HG02981 (cell line): ENCODE data around the gene LEF1.

Source experiments
- ATAC-seq: cut with Tn5 transposase; IDR thresholded peaks from one replicate; pipeline ENCODE4 v1.9.1; 2021; ENCODE audit warnings: mild to moderate bottlenecking, moderate library complexity; ENCODE audit not compliant: unreplicated experiment

Gene LEF1

GRCh38 chr4:108180513-108180912 is 11.8 kb upstream of the LEF1 start:
- no peak for ATAC-seq

DNA sequence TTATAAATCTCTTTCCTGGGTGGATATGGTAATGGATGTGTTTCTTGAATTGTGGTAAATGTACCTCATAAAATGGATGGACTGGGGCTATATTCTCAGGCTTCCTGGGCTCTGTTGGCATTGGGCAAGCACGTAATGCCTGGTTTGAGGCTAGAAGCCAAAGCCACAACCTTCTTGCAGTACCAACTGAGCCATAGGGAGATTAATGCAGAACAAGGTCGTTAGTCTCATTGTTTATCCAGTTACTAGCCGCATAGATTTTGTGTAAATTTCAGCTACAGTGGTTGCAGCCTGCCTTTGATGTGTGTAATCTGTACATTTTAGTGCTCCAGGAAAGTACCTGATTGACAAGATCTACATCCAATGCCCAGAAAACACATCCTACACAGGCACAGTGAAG is 7.2 kb upstream of the LEF1 start:
- ATAC-seq = no peak

- no peak for ATAC-seq
Measured at GRCh38 chr4:108174856-108175255, 6.1 kb upstream of the LEF1 start.

GRCh38 chr4:108173599-108174057 is 4.9 kb upstream of the LEF1 start:
- no peak for ATAC-seq

- peak; percentile 37 for ATAC-seq
Measured at GRCh38 chr4:108172753-108173598, 4.2 kb upstream of the LEF1 start.

GRCh38 chr4:108172231-108172752 is 3.6 kb upstream of the LEF1 start:
- peak; percentile 28 for ATAC-seq

GRCh38 chr4:108171339-108172230 is 2.9 kb upstream of the LEF1 start:
- ATAC-seq = no peak

DNA sequence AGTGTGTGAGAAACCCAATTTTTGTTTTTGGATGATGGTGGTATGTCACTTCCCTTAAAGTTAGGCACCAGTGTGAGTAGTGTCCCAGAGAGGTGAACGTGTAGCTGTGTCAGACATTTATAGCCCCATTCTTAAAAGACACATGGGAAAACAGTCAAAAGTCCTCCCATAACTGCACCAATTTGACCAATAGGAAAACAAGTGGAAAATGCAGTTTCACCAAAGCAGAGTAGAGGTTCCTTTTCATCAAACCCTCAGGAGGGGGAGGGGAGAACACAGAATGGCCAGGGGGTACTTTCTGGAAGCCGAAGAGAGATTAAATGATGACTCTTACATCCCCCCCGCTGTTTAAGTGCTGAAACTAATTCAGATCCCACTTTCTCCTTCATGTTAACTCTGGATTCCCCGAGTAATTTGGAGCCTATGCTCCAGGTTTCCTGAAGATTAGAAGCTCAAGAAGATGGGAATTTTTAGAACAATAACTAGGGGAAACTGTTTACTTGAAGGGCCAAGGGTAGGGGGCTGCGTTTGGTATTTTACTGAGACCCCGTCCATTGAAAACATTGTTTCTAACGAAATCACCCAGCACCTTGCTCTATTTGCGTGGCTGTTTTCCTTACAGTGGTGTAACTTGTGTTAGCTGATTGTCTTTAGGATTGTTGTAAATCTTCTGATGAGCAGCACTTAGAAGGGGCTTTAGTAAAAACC is 2.1 kb upstream of the LEF1 start:
- ATAC-seq = no peak

GRCh38 chr4:108169664-108170063 is 932 bp upstream of the LEF1 start:
- ATAC-seq = no peak

DNA sequence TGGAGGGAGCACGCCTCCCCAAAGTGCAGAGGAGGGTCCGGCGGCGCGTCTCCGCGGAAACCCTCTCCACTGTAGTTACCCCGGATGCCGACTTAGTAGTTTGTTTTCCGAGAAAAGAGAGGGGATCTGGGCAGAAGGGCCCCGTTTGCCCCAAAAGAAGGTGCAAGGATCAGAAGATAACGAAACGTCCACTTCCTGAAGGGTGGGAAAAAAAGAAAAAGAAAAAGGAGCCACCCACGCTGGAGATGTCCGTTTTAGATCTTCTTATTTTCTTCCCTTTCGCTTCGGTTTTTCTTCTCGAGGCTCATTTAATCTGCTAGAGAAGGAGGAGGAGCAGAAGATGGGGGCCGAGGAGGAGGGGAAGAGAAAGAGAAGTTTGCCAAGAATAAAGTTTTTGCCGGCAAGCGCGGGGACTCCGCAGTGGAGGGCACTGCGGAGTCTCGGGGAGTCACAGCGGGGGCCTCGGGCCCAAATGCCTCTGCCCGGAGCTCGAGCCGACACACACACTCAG is 517 bp downstream of the LEF1 start:
- peak; percentile 13 for ATAC-seq

GRCh38 chr4:108166441-108167315 is 2.1 kb downstream of the LEF1 start:
- ATAC-seq = no peak

DNA sequence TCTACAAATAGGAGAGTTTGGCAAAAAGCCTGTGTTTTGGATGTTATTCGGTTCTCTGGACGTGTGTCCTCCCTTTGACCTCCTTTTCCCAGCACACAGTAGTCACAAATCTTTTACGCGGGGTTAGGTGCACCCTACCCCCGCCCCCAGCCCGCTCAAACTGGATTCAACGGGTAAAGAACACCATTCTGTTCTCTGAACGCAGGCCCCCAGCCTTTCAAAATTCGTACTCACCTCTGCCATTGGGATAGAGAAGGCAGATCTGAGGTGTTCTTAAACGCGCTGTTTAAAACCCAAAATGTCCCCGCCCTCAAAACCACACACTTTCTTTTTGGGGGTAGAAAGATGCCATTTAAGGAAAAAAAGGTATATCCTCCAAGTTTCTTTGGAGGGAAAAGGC is 2.7 kb downstream of the LEF1 start:
- no peak for ATAC-seq

- no peak for ATAC-seq
Measured at GRCh38 chr4:108165586-108165985, 3.1 kb downstream of the LEF1 start.

GRCh38 chr4:108163351-108163750 is 5.4 kb downstream of the LEF1 start:
- no peak for ATAC-seq

DNA sequence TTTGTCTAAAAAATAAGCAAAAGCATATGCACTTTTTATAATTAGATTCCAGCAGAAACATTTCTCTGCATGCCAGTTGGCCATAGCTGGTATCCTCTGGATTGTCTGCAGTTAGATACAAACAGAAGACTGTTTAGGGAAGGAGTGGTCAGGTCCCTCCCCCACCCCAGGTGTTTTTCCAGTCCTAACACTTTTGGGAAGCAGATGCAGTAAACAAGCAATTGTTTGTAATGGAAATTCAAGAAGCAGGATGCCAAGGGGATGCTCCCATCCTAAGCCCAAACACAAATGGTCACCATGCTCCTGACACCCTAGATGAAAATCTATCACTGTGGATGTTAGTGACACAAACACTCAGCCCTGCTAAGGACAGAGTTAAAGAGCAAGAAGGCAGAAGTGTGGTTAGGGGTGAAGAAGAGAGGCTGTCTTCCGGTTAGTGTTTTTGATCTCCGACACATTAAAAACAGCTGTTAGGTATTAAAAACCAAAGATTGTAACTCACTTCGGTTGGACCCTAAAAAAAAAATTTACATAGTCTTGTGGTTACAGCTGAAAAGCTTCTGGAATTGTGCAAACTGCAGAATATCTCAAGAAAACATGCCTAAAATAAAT is 7.9 kb downstream of the LEF1 start:
- no peak for ATAC-seq

GRCh38 chr4:108159845-108160244 is 8.9 kb downstream of the LEF1 start:
- ATAC-seq = no peak

DNA sequence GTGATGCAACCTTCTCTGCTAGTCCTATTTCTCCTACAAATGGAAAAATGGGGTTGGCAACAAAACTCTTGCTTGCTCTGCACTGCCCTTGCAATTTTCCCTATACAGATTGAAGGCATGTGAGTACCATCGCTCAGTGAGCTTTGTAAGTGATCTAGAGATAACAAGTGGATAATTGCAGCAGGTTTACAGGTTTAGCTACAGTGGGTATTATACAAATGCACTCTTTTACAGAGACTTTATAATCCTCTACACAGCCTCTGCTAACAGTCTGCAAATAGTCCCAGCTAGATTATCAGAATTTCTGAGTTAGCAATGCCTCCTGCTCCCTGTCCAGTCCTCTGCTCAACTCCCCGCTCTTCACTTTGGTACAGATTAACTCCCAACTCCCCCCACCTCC is 11.1 kb downstream of the LEF1 start:
- no peak for ATAC-seq

- no peak for ATAC-seq
Measured at GRCh38 chr4:108156391-108156790, 12.3 kb downstream of the LEF1 start.

- ATAC-seq = no peak
Measured at GRCh38 chr4:108155373-108155772, 13.4 kb downstream of the LEF1 start.
